ENCODE results near the gene EML6. TPM values are rescaled to one million over a fixed set of nuclear protein-coding genes. Genes with fewer than 3 reads are reported as not detected.

The EML6 gene
- total and polyA plus RNA-seq, 2 of the 8 experiments (the other 6 are each of a cell fraction or from before 2014, with no cell fraction given), result 1.2 to 1.6 TPM

GRCh38 chr2:54942373-54942772 is 218.9 kb downstream of the EML6 start:
- Histone ChIP-seq H2AFZ (ENCODE audit: low read length) (no peak overlapping the region), H3K36me3 (ENCODE audit: control insufficient read depth in 2 of 4, insufficient read depth in 4 of 4, low read length in 3 of 4) (no peaks in the 10 kb centered on the region), H3K79me2 (ENCODE audit: control insufficient read depth in 1 of 2, insufficient read depth in 2 of 2, low read length in 2 of 2) (no peaks in the 10 kb centered on the region), H2BK15ac (ENCODE audit: low read length) (no peak overlapping the region), H3K23me2 (ENCODE audit: low read depth, low read length) (no peaks in the 10 kb centered on the region), H3K18ac (ENCODE audit: extremely low read depth, low read length) (no peak overlapping the region), H3K4ac (replicated peaks; ENCODE audit: insufficient read length, low read depth, low read length) (no peak overlapping the region), H3K79me1 (ENCODE audit: low read depth, low read length) (no peaks in the 10 kb centered on the region), H3K23ac (ENCODE audit: insufficient read length) (no peak overlapping the region), H4K20me1 (replicated peaks in 1 of 2; ENCODE audit: control insufficient read depth in 1 of 2, insufficient read depth in 2 of 2, low read length in 2 of 2) (no peaks in the 10 kb centered on the region), H2BK12ac (ENCODE audit: low read depth, low read length) (no peak overlapping the region), H2AK5ac (ENCODE audit: low read depth, low read length) (no peak overlapping the region), H3K4me3 (ENCODE audit: extremely low read depth in 1 of 4, insufficient read depth in 2 of 4, low read depth in 3 of 4, low read length in 4 of 4) (no peak overlapping the region), H3K9me3 (ENCODE audit: insufficient read depth in 2 of 2, low read depth in 1 of 2, low read length in 1 of 2) (no peaks in the 10 kb centered on the region; a peak in 1 of 4 replicates), H3K56ac (replicated peaks; ENCODE audit: insufficient read length, low read depth, low read length) (no peak overlapping the region), H3K4me2 (ENCODE audit: insufficient read depth in 1 of 2, low read depth in 2 of 2, low read length in 2 of 2) (no peak overlapping the region), H2BK120ac (replicated peaks; ENCODE audit: low read depth, low read length) (no peak overlapping the region), H2BK5ac (ENCODE audit: low read depth, low read length) (no peak overlapping the region), H4K91ac (replicated peaks; ENCODE audit: insufficient read length, low read length) (no peak overlapping the region), H3K27me3 (replicated peaks in 1 of 4; ENCODE audit: control insufficient read depth in 3 of 4, extremely low read depth in 1 of 4, insufficient read depth in 3 of 4, low read length in 3 of 4) (no peaks in the 10 kb centered on the region), H3K9ac (replicated peaks in 1 of 4; ENCODE audit: extremely low read depth in 1 of 4, low read depth in 3 of 4, low read length in 3 of 4) (no peak overlapping the region), H4K8ac (ENCODE audit: extremely low read depth, insufficient read depth, low read length) (no peak overlapping the region), H3K27ac (ENCODE audit: low read depth, low read length) (no peak overlapping the region), H3K14ac (ENCODE audit: insufficient read length) (no peak overlapping the region), H4K5ac (ENCODE audit: insufficient read length, low read depth, low read length) (no peak overlapping the region), H2BK20ac (ENCODE audit: low read length) (no peak overlapping the region), H3K4me1 (replicated peaks in 1 of 4; ENCODE audit: control insufficient read depth in 3 of 4, insufficient read depth in 4 of 4, low read length in 3 of 4) (no peaks in the 10 kb centered on the region)
- ChIA-PET CTCF (ENCODE audit: partially characterized antibody) (interaction anchor here (0.7 to 1.4 kb wide), 3 partner anchors 43 to 226 kb away, joined by 3 to 6 read pairs (median 4); no protein-coding TSS in a partner anchor), POLR2A (ENCODE audit: partially characterized antibody) (no interaction called here)
- WGBS, 2 experiments (ENCODE audit: extremely low coverage in 1 of 2, insufficient coverage in 1 of 2, insufficient read length in 1 of 2, insufficient replicate concordance in 2 of 2, low coverage in 1 of 2, low lambda C conversion rate in 2 of 2, missing lambda C conversion rate in 1 of 2), result 86% methylated on average over 5 of the region's 5 CpGs; no CpG with 5 or more reads in 1 of the 2 experiments
- no peak for DNase-seq (ENCODE audit: low read depth in 1 of 2, low spot score in 2 of 2)
- FAIRE-seq, result no peak
- TF ChIP-seq RNF2 (IDR thresholded peaks at IDR 0.05; ENCODE audit: borderline replicate concordance, low read depth, low read length, missing control alignments, poor library complexity, severe bottlenecking) (no peak), TAF1 (IDR thresholded peaks at IDR 0.05; ENCODE audit: low read depth, low read length) (no peak), NANOG (IDR thresholded peaks at IDR 0.05; ENCODE audit: insufficient read depth, low read depth, low read length, poor library complexity, severe bottlenecking) (no peak), E2F6 (IDR thresholded peaks at IDR 0.05) (no peak), SP4 (IDR thresholded peaks at IDR 0.05; ENCODE audit: low read length) (no peak), CTBP2 (IDR thresholded peaks at IDR 0.05; ENCODE audit: borderline replicate concordance, insufficient read depth, insufficient read length, low read length) (no peak), KDM5A (IDR thresholded peaks at IDR 0.05; ENCODE audit: low read length) (no peak), SIN3A (conservative IDR thresholded peaks at IDR 0.05 in 1 of 2, IDR thresholded peaks at IDR 0.05 in 1 of 2; ENCODE audit: low read depth in 1 of 2, low read length in 2 of 2) (no peak), JUN (IDR thresholded peaks at IDR 0.05; ENCODE audit: low read depth, low read length) (no peak), SUZ12 (IDR thresholded peaks at IDR 0.05; ENCODE audit: low read length) (no peak), BRCA1 (IDR thresholded peaks at IDR 0.05; ENCODE audit: low read depth, low read length) (no peak), KDM4A (IDR thresholded peaks at IDR 0.05; ENCODE audit: low read depth, low read length, severe bottlenecking) (no peak), TCF12 (IDR thresholded peaks at IDR 0.05; ENCODE audit: low read depth, low read length) (no peak), BACH1 (IDR thresholded peaks at IDR 0.05; ENCODE audit: low read length) (no peak)
